HEK293 (cell line): ENCODE data around the gene MYRIP.

Experiments
- CTCF ChIA-PET: fragments of 350-600 bp; formaldehyde crosslinking; extraction: SDS; loops from one replicate; lab custom pipeline; 2021; ENCODE audit warnings: antibody characterized with exemption; lab: Yijun Ruan, JAX
- POLR2A ChIA-PET: fragments of 300-600 bp; formaldehyde crosslinking; extraction: SDS; loops from one replicate; lab custom pipeline; 2020; ENCODE audit warnings: antibody characterized with exemption, inconsistent platforms; lab: Yijun Ruan, JAX
- H3K27ac ChIP-seq: fragments of 200-500 bp; sonication (Bioruptor generic); 2 replicates; pipeline ENCODE4 v1.5.1; 2014; ENCODE audit warnings: low read depth, low read length, control low read depth, inconsistent platforms; ENCODE audit errors: extremely low read depth
- H3K36me3 ChIP-seq, 2 experiments: fragments of 200-500 bp in 1 of 2; sonication (Bioruptor generic) in 1 of 2; 1 replicate in 1 of 2; 2 replicates in 1 of 2; pipeline ENCODE4 v1.5.1; 2014 to 2017; ENCODE audit warnings: inconsistent platforms in 2 of 2, low read length in 2 of 2; ENCODE audit not compliant: control insufficient read depth in 2 of 2, insufficient read depth in 1 of 2
- H3K4me1 ChIP-seq: fragments of 200-500 bp; sonication (Bioruptor generic); 2 replicates; pipeline ENCODE4 v1.5.1; 2014; ENCODE audit warnings: mild to moderate bottlenecking, low read length, inconsistent platforms; ENCODE audit not compliant: control insufficient read depth, insufficient read depth
- H3K4me3 ChIP-seq: 2 replicates; pipeline ENCODE4 v1.5.1; 2011; ENCODE audit warnings: low read depth, mild to moderate bottlenecking, control low read depth, low read length, moderate library complexity
- H3K9me3 ChIP-seq: fragments of 200-500 bp; sonication (Bioruptor generic); 2 replicates; pipeline ENCODE4 v1.5.1; 2014; ENCODE audit warnings: low read depth, low read length, inconsistent platforms; ENCODE audit not compliant: control insufficient read depth, insufficient read depth
- BCL6B ChIP-seq: fragments of 450-650 bp; formaldehyde crosslinking; IDR thresholded peaks from 2 replicates; pipeline ENCODE4 v1.5.1; 2017; ENCODE audit warnings: missing biosample characterization, missing genetic modification characterization
- MEIS1 ChIP-seq: sonication (generic); formaldehyde crosslinking; IDR thresholded peaks from 2 replicates; pipeline ENCODE4 v1.8.1; 2022; ENCODE audit warnings: missing genetic modification reagents, mild to moderate bottlenecking, borderline replicate concordance
- MYNN ChIP-seq: fragments of 450-650 bp; formaldehyde crosslinking; IDR thresholded peaks from 2 replicates; pipeline ENCODE4 v1.5.1; 2016; ENCODE audit warnings: missing biosample characterization, missing genetic modification characterization, borderline replicate concordance
- OVOL3 ChIP-seq: fragments of 450-650 bp; formaldehyde crosslinking; IDR thresholded peaks from 2 replicates; pipeline ENCODE4 v1.5.1; 2016; ENCODE audit warnings: missing biosample characterization, missing genetic modification characterization
- PRDM1 ChIP-seq: fragments of 450-650 bp; formaldehyde crosslinking; IDR thresholded peaks from 2 replicates; pipeline ENCODE4; 2016; ENCODE audit warnings: missing biosample characterization, missing genetic modification characterization
- ZBTB1 ChIP-seq: fragments of 450-650 bp; formaldehyde crosslinking; IDR thresholded peaks from 2 replicates; pipeline ENCODE4 v1.5.1; 2016; ENCODE audit warnings: missing biosample characterization, missing genetic modification characterization
- ZFHX2 ChIP-seq: fragments of 450-650 bp; formaldehyde crosslinking; conservative IDR thresholded peaks from 2 replicates; pipeline ENCODE4 v1.5.1; 2016; ENCODE audit warnings: missing biosample characterization, missing genetic modification characterization
- ZFP41 ChIP-seq: fragments of 450-650 bp; formaldehyde crosslinking; IDR thresholded peaks from 2 replicates; pipeline ENCODE4 v1.5.1; 2016; ENCODE audit warnings: missing biosample characterization, missing genetic modification characterization, borderline replicate concordance
- ZNF121 ChIP-seq: fragments of 450-650 bp; formaldehyde crosslinking; IDR thresholded peaks from 2 replicates; pipeline ENCODE4 v1.5.1; 2016; ENCODE audit warnings: missing biosample characterization, missing genetic modification characterization
- ZNF175 ChIP-seq: fragments of 450-650 bp; formaldehyde crosslinking; IDR thresholded peaks from 2 replicates; pipeline ENCODE4 v1.5.1; 2016; ENCODE audit warnings: missing biosample characterization, missing genetic modification characterization
- ZNF221 ChIP-seq: fragments of 450-650 bp; formaldehyde crosslinking; IDR thresholded peaks from 2 replicates; pipeline ENCODE4 v1.5.1; 2017; ENCODE audit warnings: missing biosample characterization, missing genetic modification characterization, borderline replicate concordance
- ZNF280D ChIP-seq: fragments of 450-650 bp; formaldehyde crosslinking; IDR thresholded peaks from 2 replicates; pipeline ENCODE4 v1.5.1; 2016; ENCODE audit warnings: missing biosample characterization, missing genetic modification characterization
- ZNF324 ChIP-seq: fragments of 450-650 bp; formaldehyde crosslinking; IDR thresholded peaks from 2 replicates; pipeline ENCODE4 v1.5.1; 2016; ENCODE audit warnings: missing biosample characterization, missing genetic modification characterization
- ZNF394 ChIP-seq: fragments of 450-650 bp; formaldehyde crosslinking; IDR thresholded peaks from 2 replicates; pipeline ENCODE4 v1.5.1; 2016; ENCODE audit warnings: missing biosample characterization, missing genetic modification characterization, mild to moderate bottlenecking, moderate library complexity, borderline replicate concordance
- ZNF521 ChIP-seq: fragments of 450-650 bp; formaldehyde crosslinking; IDR thresholded peaks from 2 replicates; pipeline ENCODE4 v1.5.1; 2017; ENCODE audit warnings: missing biosample characterization, mild to moderate bottlenecking, missing genetic modification characterization
- ZNF530 ChIP-seq: fragments of 450-650 bp; formaldehyde crosslinking; IDR thresholded peaks from 2 replicates; pipeline ENCODE4 v1.5.1; 2016; ENCODE audit warnings: low read depth, missing biosample characterization, missing genetic modification characterization
- ZNF624 ChIP-seq: fragments of 450-650 bp; formaldehyde crosslinking; IDR thresholded peaks from 2 replicates; pipeline ENCODE4 v1.5.1; 2017; ENCODE audit warnings: missing biosample characterization, missing genetic modification characterization
- ZNF654 ChIP-seq: fragments of 450-650 bp; formaldehyde crosslinking; IDR thresholded peaks from 2 replicates; pipeline ENCODE4 v1.5.1; 2016; ENCODE audit warnings: low read depth, missing biosample characterization, missing genetic modification characterization
- ZNF768 ChIP-seq: fragments of 450-650 bp; formaldehyde crosslinking; IDR thresholded peaks from 2 replicates; pipeline ENCODE4 v1.5.1; 2018; ENCODE audit warnings: missing biosample characterization, mild to moderate bottlenecking, missing genetic modification characterization
- ZSCAN23 ChIP-seq: fragments of 450-650 bp; formaldehyde crosslinking; IDR thresholded peaks from 2 replicates; pipeline ENCODE4 v1.5.1; 2016; ENCODE audit warnings: missing biosample characterization, missing genetic modification characterization
- TF ChIP-seq, protein P1 (sequence below): fragments of 450-650 bp; formaldehyde crosslinking; conservative IDR thresholded peaks from 2 replicates; pipeline ENCODE4 v1.5.1; 2016; ENCODE audit warnings: low read depth, missing biosample characterization, missing genetic modification characterization

The MYRIP gene

GRCh38 chr3:40008796-40009195, 199.4 kb downstream of the MYRIP start (continued):
- TF ChIP-seq ZNF280D, result no peak

GRCh38 chr3:40009991-40010390, 200.6 kb downstream of the MYRIP start:
- Histone ChIP-seq H3K4me3 (no peak overlapping the region), H3K9me3 (no peaks in the 10 kb centered on the region), H3K27ac (no peak overlapping the region), H3K36me3 (no peaks in the 10 kb centered on the region), H3K4me1 (no peaks in the 10 kb centered on the region)
- POLR2A ChIA-PET, result no interaction called here
- CTCF ChIA-PET, result no interaction called here
- TF ChIP-seq ZNF530 (tag by site-specific recombination) (no peak), BCL6B (tag by site-specific recombination) (no peak), ZFP41 (tag by site-specific recombination) (no peak), ZNF175 (tag by site-specific recombination) (no peak), PRDM1 (tag by site-specific recombination) (no peak), ZNF394 (tag by site-specific recombination) (no peak)
- TF ChIP-seq, all 188 proteins: peak for 0

DNA sequence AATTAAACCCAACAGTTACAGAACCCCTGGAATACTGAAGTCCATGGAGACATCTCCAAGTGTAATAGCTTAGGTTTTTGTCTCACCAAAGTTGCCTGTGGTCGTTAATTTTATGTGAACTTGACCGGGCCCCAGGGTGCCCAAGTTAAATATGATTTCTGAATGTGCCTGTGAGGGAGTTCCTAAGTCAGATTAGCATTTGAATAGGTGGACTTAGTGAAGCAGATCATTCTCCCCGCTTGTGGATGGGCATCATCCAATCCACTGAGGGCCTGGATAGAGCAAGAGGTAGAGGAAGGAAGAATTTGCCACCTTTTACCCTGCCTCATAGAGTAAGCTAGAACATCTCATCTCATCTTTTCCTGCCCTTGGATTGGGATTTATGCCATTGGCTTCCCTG, 203.0 kb downstream of the MYRIP start:
- H3K4me3 ChIP-seq, result no peak overlapping the region
- H3K4me1 ChIP-seq, result no peaks in the 10 kb centered on the region
- H3K36me3 ChIP-seq, result no peaks in the 10 kb centered on the region
- ChIA-PET CTCF (no interaction called here), POLR2A (no interaction called here)
- H3K27ac ChIP-seq, result no peak overlapping the region
- H3K9me3 ChIP-seq, result no peaks in the 10 kb centered on the region
- no peak for TF ChIP-seq ZBTB1 (tag by site-specific recombination)
- TF ChIP-seq ZNF768 (tag by site-specific recombination), result no peak
- no peak for TF ChIP-seq ZSCAN23 (tag by site-specific recombination)
- TF ChIP-seq MYNN, result no peak
- TF ChIP-seq OVOL3 (tag by site-specific recombination), result no peak
- TF ChIP-seq, protein P1, sequence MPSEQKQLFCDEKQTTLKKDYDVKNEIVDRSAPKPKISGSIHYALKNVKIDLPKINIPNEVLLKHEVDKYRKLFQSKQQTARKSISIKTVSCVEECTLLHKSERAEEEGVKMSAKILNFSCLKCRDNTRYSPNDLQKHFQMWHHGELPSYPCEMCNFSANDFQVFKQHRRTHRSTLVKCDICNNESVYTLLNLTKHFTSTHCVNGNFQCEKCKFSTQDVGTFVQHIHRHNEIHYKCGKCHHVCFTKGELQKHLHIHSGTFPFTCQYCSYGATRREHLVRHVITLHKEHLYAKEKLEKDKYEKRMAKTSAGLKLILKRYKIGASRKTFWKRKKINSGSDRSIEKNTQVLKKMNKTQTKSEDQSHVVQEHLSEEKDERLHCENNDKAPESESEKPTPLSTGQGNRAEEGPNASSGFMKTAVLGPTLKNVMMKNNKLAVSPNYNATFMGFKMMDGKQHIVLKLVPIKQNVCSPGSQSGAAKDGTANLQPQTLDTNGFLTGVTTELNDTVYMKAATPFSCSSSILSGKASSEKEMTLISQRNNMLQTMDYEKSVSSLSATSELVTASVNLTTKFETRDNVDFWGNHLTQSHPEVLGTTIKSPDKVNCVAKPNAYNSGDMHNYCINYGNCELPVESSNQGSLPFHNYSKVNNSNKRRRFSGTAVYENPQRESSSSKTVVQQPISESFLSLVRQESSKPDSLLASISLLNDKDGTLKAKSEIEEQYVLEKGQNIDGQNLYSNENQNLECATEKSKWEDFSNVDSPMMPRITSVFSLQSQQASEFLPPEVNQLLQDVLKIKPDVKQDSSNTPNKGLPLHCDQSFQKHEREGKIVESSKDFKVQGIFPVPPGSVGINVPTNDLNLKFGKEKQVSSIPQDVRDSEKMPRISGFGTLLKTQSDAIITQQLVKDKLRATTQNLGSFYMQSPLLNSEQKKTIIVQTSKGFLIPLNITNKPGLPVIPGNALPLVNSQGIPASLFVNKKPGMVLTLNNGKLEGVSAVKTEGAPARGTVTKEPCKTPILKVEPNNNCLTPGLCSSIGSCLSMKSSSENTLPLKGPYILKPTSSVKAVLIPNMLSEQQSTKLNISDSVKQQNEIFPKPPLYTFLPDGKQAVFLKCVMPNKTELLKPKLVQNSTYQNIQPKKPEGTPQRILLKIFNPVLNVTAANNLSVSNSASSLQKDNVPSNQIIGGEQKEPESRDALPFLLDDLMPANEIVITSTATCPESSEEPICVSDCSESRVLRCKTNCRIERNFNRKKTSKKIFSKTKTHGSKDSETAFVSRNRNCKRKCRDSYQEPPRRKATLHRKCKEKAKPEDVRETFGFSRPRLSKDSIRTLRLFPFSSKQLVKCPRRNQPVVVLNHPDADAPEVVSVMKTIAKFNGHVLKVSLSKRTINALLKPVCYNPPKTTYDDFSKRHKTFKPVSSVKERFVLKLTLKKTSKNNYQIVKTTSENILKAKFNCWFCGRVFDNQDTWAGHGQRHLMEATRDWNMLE (tag by site-specific recombination), result no peak
- no peak for TF ChIP-seq ZNF521 (tag by site-specific recombination)
- TF ChIP-seq ZNF280D, result no peak
- no peak for TF ChIP-seq ZNF654
- TF ChIP-seq ZNF624, result no peak
- no peak for TF ChIP-seq ZFHX2
- no peak for TF ChIP-seq ZNF221 (tag by site-specific recombination)
- TF ChIP-seq ZNF121, result no peak
- no peak for TF ChIP-seq MEIS1 (CRISPR knock-in tag)
- no peak for TF ChIP-seq ZNF324 (tag by site-specific recombination)
